GM18520 (cell line): ENCODE measurements around the gene UNK.

Source experiments
- ATAC-seq: cut with Tn5 transposase; IDR thresholded peaks from one replicate; pipeline ENCODE4 v1.9.1; 2021; ENCODE audit not compliant: unreplicated experiment

UNK gene

DNA sequence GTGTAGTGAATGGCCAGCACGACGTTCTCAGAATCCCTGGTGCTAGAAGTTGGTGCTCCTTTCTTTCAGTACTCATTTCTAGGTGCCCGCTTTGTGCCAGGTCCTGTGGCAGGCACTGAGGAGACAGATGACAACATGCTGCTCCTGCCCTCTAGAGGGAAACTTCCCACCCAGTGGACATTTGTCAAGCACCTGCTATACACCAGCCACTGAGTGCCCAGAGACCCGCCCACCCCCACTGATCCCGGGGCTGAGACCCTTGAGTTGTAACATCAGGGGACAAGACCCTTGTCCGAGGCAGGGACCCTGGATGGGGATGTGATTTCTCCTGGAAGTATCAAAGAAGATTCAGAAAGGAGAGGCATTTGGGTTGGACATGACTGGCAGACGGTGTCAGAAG is 34.5 kb downstream of the UNK start:
- no peak for ATAC-seq

DNA sequence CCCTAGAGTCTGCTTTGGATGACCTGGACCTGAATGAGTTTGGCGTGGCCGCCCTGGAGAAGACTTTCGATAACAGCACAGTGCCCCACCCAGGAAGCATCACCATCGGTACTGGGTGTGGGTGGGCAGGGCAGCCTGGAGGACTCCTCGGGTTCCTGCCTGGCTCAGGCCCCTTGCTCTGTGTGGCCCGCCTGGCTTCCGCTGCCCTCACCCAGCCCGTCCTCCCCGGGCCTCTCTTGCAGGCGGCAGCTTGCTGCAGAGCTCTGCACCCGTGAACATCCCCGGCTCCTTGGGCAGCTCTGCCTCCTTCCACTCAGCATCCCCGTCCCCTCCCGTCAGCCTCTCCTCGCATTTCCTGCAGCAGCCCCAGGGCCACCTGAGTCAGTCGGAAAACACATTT is 35.1 kb downstream of the UNK start:
- no peak for ATAC-seq

GRCh38 chr17:75820094-75821080 is 35.8 kb downstream of the UNK start:
- no peak for ATAC-seq

DNA sequence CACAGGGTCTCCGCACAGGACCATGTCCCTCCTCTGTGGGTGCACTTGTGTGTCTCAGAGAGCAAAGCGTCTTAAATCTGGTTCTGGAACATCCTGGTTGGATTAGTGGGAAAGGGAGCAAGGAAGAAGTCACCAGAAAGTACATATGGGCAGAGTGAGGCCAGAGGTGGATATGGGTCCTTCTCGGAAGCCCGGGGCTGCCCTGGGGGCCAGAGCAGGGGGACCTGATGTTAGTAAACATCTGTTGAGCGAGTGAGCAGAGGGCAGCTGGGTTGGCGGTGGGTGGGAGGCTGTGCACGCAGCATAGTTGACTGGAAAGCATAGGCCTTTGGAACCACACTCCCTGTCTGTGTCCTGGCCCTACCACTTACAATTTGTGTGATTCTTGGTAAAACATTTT is 36.9 kb downstream of the UNK start:
- no peak for ATAC-seq

- no peak for ATAC-seq
Observed at GRCh38 chr17:75822119-75822799, 37.7 kb downstream of the UNK start.

GRCh38 chr17:75822800-75823166 is 38.2 kb downstream of the UNK start:
- ATAC-seq = no peak

DNA sequence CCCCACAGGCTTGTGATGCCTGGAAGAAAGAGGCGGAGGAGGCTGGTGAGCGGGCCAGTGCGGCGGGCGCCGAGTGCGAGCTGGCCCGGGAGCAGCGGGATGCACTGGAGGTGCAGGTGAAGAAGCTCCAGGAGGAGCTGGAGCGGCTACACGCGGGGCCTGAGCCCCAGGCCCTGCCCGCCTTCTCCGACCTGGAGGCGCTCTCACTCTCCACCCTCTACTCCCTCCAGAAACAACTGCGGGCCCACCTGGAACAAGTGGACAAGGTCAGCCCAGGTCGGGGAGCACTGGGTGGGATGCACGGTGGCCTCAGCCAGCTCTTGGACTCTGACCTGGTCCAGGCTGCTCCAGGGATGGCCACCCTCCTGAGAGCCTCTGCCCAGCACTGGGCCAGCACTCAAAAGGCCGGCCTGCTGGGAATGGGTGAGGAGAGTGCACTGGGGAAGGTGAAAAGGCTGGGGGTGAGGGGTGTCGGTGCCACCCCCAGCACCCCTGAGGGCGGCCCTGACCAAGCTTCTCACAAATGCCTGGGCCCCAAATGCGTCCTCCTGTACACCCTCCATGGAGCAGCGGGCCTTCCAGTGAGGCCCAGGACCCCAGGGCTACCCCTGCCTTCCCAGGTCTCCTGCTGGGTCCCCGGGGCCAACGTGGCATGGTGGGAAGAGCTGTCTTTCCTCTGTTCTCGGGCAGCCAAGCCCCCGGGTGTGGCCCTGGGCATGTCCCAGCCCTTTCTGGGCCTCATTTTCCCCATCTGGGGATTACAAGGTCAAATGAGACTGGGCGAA is 38.8 kb downstream of the UNK start:
- no peak for ATAC-seq

DNA sequence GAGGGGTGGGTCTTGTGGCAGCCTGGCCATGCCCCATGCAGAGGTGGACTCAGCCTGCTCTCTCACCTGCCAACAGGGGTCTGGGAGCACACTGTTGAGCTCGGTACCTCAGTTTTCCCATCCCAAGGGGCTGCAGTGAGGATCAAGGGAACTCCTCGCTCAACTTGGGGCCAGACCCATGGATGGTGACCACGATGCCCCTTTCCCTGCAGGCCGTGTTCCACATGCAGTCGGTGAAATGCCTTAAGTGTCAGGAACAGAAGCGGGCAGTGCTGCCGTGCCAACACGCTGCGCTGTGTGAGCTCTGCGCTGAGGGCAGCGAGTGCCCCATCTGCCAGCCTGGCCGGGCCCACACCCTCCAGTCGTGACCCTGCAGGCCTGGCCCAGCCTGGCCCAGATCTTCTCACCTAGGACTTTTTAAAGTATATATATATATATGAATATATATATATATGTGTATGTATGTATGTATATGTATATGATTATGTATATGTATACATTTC is 39.5 kb downstream of the UNK start:
- ATAC-seq = no peak

- ATAC-seq = no peak
Observed at GRCh38 chr17:75824666-75825065, 40.1 kb downstream of the UNK start.

DNA sequence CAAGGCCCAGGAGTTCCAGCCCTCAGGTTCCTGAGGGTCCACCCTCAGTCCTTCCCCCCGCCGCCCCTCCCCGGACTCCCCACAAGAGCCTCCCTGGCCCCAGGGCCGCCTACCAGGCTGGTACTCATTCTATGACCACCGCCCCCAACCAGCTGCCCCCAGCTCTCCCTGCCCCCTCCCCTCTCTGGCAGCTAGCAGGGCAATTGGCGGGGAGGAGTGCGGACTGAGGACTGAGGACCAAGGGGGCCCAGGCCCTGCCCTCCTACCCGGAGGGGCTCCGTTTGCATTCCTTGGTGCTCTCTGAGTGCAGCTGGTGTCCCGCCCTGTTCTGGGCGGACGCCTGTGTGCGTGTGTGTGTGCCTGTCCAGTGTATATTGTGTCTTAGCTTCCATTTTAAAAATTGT is 40.5 kb downstream of the UNK start:
- no peak for ATAC-seq

GRCh38 chr17:75825748-75826370 is 41.3 kb downstream of the UNK start:
- no peak for ATAC-seq

DNA sequence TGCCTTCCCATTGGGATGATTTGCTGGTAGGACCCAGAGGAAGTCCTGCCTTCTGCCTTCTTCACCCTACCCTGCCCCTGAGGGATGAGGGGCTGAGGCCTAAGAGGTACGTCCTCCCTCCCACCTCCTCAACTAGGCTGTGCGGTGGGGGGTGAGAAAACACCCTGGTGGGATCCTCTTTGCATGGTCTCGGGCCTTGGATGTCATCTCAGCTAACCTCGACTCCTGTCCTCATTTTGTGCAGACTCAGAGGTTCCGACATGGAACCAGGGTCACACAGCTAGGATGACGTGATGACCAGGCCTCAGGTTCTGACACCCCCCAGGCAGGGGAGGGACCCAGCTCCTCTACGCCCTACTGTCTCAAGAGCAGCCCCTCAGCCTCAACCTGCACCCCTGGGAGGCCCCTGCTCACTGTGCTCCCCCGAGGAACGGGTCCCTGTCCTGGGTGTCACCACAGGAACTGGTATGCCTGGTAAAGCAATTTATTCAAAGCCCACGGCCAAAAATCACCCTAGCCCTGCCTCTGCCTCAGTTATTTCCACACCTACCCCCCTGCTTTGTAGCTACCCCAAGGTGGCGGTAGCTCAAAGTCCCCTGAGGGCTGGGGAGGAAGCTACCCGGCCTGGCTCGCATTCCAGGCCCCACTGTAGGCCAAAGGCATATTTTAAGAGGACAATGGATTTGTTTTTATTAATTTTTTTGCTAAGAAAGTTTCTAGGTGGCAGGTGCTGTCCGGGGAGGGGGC is 42.1 kb downstream of the UNK start:
- ATAC-seq = no peak

DNA sequence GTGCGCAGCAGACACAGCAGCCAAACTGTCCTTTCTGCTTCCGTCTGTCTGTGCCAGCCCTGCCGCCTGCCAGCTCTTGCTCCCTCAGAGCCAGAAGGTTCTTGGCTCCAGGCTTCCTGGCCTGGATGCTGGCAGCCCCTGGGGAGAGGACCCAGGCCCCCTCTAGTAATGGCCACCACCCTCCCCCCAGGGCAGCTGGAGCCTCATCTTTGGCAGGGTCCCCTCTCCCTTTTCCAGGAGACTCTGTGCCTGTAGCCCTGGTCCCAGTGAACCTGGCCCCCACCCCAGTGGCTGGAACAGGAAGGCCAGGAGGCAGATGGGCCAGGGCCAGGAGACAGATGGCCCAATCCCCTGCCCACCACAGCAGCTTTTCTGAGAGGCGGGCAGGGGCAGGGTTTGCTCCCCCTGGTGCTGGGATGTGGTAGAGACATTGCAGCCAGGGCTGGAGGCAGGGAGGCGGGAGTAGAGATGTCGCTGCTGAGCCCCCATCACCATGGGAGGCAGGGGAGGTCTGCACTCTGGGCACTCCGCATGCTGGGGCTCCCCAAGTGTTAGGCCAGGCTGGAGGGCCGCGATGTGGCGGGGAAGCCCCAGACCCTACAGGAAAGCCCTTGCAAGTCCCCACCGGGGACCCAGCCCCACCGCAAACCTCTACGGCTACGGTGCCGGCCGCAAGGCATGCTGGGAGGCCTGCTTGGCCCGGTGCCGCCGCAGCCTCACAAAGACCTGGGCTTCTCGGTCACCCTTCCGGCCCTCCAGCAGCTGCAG is 42.9 kb downstream of the UNK start:
- ATAC-seq = no peak

DNA sequence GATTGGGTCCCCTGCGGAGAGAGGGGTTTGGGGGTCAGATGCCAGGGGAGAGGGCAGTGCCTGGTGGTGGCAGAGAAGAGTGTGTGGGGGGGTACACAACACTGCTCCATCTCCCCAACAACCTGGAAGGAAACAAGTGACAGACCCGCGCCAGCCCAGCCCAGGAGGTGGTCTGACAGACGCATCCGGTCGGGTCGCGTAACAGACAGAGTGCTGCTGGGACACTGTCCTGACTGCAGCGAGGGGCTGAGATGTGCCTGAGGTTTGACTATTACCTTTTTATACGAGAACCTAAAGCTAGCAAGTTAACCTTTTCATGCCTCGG is 43.4 kb downstream of the UNK start:
- no peak for ATAC-seq

DNA sequence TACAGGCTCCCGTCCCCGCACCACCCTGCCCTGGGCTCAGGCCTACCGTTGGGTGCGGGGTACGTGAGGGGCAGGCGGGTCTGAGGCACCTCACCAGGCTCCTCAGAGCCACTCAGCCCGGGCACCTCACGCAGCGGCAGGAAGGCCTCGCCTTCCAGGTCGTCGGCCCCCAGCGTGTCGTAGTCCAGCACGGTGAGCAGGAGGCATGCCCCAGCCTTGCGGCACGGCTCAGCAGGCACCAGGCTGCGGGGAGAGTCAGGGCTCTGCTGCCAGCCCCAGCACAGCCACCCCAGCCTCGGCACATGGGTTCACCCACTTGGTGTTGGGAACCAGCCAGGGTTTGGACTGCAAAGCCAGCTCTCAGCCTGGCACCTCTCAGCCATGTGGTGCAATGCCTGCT is 44.1 kb downstream of the UNK start:
- no peak for ATAC-seq

GRCh38 chr17:75829747-75830146 is 45.1 kb downstream of the UNK start:
- no peak for ATAC-seq

DNA sequence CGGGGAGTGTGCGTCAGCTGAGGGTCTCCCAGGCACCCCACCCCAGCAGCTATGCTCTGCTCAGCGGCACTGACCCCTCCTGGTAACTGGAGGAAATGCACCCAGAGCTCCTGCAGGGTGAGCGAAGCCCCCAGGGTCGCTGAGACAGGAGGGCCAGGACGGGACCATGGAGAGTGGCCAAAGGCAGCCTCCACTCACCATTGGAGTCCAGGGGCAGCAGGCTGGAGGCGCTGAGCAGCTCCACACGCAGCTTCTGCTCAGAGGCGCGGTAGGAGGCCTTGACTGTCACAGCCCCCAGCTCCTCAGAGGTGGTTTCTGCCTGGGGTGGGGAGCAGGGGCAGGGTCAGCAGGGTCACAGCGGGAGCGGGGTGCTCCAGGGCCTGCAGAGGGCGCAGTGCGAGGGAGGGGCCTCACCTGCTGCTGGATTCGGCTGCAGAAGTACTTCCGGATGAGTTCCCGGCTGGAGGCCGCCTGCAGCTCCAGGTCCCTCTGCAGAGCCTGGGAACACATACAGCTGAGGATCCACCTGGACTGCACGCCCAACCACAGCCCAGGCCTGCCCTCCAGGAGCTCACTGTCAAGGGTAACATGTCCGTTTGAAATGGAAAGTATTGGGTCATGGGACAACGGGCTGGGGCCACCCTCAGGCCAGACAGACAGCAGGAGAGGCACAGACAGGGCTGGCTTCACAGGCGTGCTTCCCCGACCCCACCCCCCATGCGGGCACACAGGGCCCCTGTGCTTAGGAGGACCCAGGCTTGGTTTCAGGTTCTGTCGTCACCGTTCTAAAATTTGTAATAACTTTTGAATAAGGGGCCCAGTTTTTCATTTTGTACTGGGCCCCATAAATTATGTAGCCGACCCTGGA is 45.8 kb downstream of the UNK start:
- no peak for ATAC-seq

DNA sequence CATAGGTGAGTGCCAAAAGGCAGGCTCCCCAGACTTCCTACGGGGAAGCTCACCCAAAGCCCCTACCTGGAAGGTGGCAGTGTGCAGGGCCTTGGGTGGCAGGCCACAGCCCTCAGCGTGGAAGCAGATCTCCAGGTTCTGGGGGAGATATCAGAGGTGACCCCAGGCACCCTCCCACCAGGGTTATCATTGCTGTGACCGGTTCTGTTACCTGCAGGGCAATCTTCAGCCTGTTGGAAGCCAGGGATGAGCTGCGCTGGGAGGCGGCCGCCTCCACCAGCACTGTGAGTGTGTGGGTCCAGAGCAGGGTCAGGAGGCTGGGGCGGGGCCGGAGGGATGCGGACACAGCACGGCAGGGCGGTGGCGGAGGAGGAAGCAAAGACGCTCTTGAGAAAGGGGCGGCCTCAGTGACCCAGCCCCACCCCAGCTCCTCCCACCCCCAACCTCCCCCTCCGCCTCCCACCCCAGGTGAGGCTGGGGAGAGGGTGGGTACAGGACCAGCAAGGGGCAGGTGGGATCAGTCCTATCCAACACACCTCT is 46.5 kb downstream of the UNK start:
- ATAC-seq = no peak
